ENCODE measurements around the gene SMG5. TPM values are rescaled to one million over a fixed set of nuclear protein-coding genes. Genes with fewer than 3 reads are reported as not detected.

The SMG5 gene
- polyA plus RNA-seq, 1 donor from 2014 or later = 57.3 TPM

GRCh38 chr1:156251527-156251926, 31.1 kb downstream of the SMG5 start:
- Histone ChIP-seq H3F3A (ENCODE audit: insufficient read depth, low read length, poor library complexity, severe bottlenecking) (no peaks in the 10 kb centered on the region), H3K4me2 (ENCODE audit: low read length) (no peak overlapping the region), H2AFZ (ENCODE audit: low read depth, low read length) (no peak overlapping the region), H3K9me2 (ENCODE audit: insufficient read depth, low read length) (no peaks in the 10 kb centered on the region), H3K27ac (ENCODE audit: low read length) (no peak overlapping the region), H4K20me1 (ENCODE audit: insufficient read depth) (no peaks in the 10 kb centered on the region), H3K79me2 (replicated peaks; ENCODE audit: insufficient read depth, low read length) (no peaks in the 10 kb centered on the region), H3K27me3 (ENCODE audit: insufficient read depth, low read depth, low read length) (no peaks in the 10 kb centered on the region), H3K9me3 (ENCODE audit: low read length) (no peaks in the 10 kb centered on the region), H3K36me3 (ENCODE audit: insufficient read depth, low read length) (no peaks in the 10 kb centered on the region), H3K9ac (ENCODE audit: low read length) (no peak overlapping the region), H3K4me3 (ENCODE audit: low read length) (no peak overlapping the region)
- no peak for TF ChIP-seq EP300 (conservative IDR thresholded peaks at IDR 0.05; ENCODE audit: poor library complexity, severe bottlenecking)
- TF ChIP-seq EZH2 (IDR thresholded peaks at IDR 0.05; ENCODE audit: borderline replicate concordance, insufficient read depth, low read length, poor library complexity, severe bottlenecking) = no peak
- no peak for TF ChIP-seq RAD21 (conservative IDR thresholded peaks at IDR 0.05)
- TF ChIP-seq TAF1 (IDR thresholded peaks at IDR 0.05; ENCODE audit: low read depth) = no peak
- no peak for TF ChIP-seq SMC3 (conservative IDR thresholded peaks at IDR 0.05; ENCODE audit: poor library complexity)
- no peak for TF ChIP-seq MXI1 (conservative IDR thresholded peaks at IDR 0.05; ENCODE audit: poor library complexity, severe bottlenecking)
- TF ChIP-seq REST (IDR thresholded peaks at IDR 0.05; ENCODE audit: borderline replicate concordance) = no peak
- TF ChIP-seq CTCF (IDR thresholded peaks at IDR 0.05; ENCODE audit: poor library complexity, severe bottlenecking) = no peak
- TF ChIP-seq POLR2AphosphoS5 (IDR thresholded peaks at IDR 0.05) = no peak

- no peak overlapping the region for H3K9ac ChIP-seq (ENCODE audit: low read length)
- no peak overlapping the region for H3K27ac ChIP-seq (ENCODE audit: low read length)
- H3K36me3 ChIP-seq (ENCODE audit: insufficient read depth, low read length) = no peaks in the 10 kb centered on the region
These were observed 33.0 kb downstream of the SMG5 start for GRCh38 chr1:156249593-156249992.

GRCh38 chr1:156248323-156248683, 34.3 kb downstream of the SMG5 start:
- H3K27ac ChIP-seq (ENCODE audit: low read length) = no peak overlapping the region
- H3K79me2 ChIP-seq (replicated peaks; ENCODE audit: insufficient read depth, low read length) = no peaks in the 10 kb centered on the region
- H3K9me3 ChIP-seq (ENCODE audit: low read length) = no peaks in the 10 kb centered on the region
- no peaks in the 10 kb centered on the region for H4K20me1 ChIP-seq (ENCODE audit: insufficient read depth)
- no peaks in the 10 kb centered on the region for H3F3A ChIP-seq (ENCODE audit: insufficient read depth, low read length, poor library complexity, severe bottlenecking)
- H2AFZ ChIP-seq (ENCODE audit: low read depth, low read length) = no peak overlapping the region
- no peak overlapping the region for H3K4me3 ChIP-seq (ENCODE audit: low read length)
- no peak overlapping the region for H3K4me2 ChIP-seq (ENCODE audit: low read length)
- H3K9me2 ChIP-seq (ENCODE audit: insufficient read depth, low read length) = no peaks in the 10 kb centered on the region
- H3K36me3 ChIP-seq (ENCODE audit: insufficient read depth, low read length) = no peaks in the 10 kb centered on the region
- no peak for TF ChIP-seq EZH2 (IDR thresholded peaks at IDR 0.05; ENCODE audit: borderline replicate concordance, insufficient read depth, low read length, poor library complexity, severe bottlenecking)
- no peak for TF ChIP-seq EP300 (conservative IDR thresholded peaks at IDR 0.05; ENCODE audit: poor library complexity, severe bottlenecking)
- no peak for TF ChIP-seq SMC3 (conservative IDR thresholded peaks at IDR 0.05; ENCODE audit: poor library complexity)
- no peak for TF ChIP-seq CTCF (IDR thresholded peaks at IDR 0.05; ENCODE audit: poor library complexity, severe bottlenecking)
- TF ChIP-seq MXI1 (conservative IDR thresholded peaks at IDR 0.05; ENCODE audit: poor library complexity, severe bottlenecking) = no peak
- no peak for TF ChIP-seq RAD21 (conservative IDR thresholded peaks at IDR 0.05)
- no peak for TF ChIP-seq POLR2AphosphoS5 (IDR thresholded peaks at IDR 0.05)
- no peak for TF ChIP-seq REST (IDR thresholded peaks at IDR 0.05; ENCODE audit: borderline replicate concordance)
- no peak for TF ChIP-seq TAF1 (IDR thresholded peaks at IDR 0.05; ENCODE audit: low read depth)
- H3K27me3 ChIP-seq (ENCODE audit: insufficient read depth, low read depth, low read length) = no peaks in the 10 kb centered on the region
- no peak overlapping the region for H3K9ac ChIP-seq (ENCODE audit: low read length)

More at GRCh38 chr1:156249593-156249992, 33.0 kb downstream of the SMG5 start:
- H3K4me3 ChIP-seq (ENCODE audit: low read length) = no peak overlapping the region
- no peaks in the 10 kb centered on the region for H3K79me2 ChIP-seq (replicated peaks; ENCODE audit: insufficient read depth, low read length)
- TF ChIP-seq EP300 (conservative IDR thresholded peaks at IDR 0.05; ENCODE audit: poor library complexity, severe bottlenecking) = no peak
- no peak overlapping the region for H2AFZ ChIP-seq (ENCODE audit: low read depth, low read length)
- no peaks in the 10 kb centered on the region for H4K20me1 ChIP-seq (ENCODE audit: insufficient read depth)
- no peak overlapping the region for H3K4me2 ChIP-seq (ENCODE audit: low read length)
- no peaks in the 10 kb centered on the region for H3F3A ChIP-seq (ENCODE audit: insufficient read depth, low read length, poor library complexity, severe bottlenecking)
- H3K9me2 ChIP-seq (ENCODE audit: insufficient read depth, low read length) = no peaks in the 10 kb centered on the region
- no peaks in the 10 kb centered on the region for H3K9me3 ChIP-seq (ENCODE audit: low read length)
- H3K27me3 ChIP-seq (ENCODE audit: insufficient read depth, low read depth, low read length) = no peaks in the 10 kb centered on the region

Data from neural cell (in vitro differentiated cells).